ENCODE results near the gene ASCC3. TPM values are rescaled to one million over a fixed set of nuclear protein-coding genes. Genes with fewer than 3 reads are reported as not detected.

ASCC3 gene
- total RNA-seq, 1 experiment from 2014 or later, result 40.5 TPM

DNA sequence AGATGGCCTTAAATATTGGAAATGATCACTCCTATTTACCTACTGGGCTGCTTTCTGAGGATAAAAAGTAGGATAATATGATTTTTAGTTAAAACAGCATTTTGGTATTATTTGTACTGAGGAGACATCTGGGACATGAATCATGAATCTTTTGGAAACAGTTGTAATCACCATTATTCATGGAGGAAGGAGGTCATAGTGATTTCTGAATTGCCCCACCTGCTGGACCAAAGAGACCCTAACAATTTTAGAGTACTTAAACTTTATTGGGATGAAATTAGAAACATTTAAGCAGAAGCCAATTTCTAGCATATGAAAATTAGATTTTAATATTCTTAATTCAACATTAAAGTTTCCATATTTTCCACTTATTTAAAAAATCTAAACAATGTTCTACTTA is 308.0 kb downstream of the ASCC3 start:
- POLR2A ChIA-PET, result no interaction called here
- Histone ChIP-seq H3K27me3 (ENCODE audit: insufficient read depth, low read length) (no peaks in the 10 kb centered on the region), H2AFZ (ENCODE audit: low read depth, low read length, poor library complexity, severe bottlenecking) (no peak overlapping the region), H3K9me3 (ENCODE audit: control insufficient read depth in 1 of 2, insufficient read depth in 1 of 2, low read depth in 1 of 2, low read length in 2 of 2) (no peaks in the 10 kb centered on the region), H3K9ac (ENCODE audit: low read length) (no peak overlapping the region), H3K9me2 (ENCODE audit: insufficient read depth) (no peaks in the 10 kb centered on the region), H3K27ac (ENCODE audit: low read depth, low read length) (no peak overlapping the region), H3K4me3 (replicated peaks in 1 of 2; ENCODE audit: low read depth in 1 of 2, low read length in 2 of 2) (no peak overlapping the region), H3K4me1 (ENCODE audit: control insufficient read depth in 1 of 2, insufficient read depth in 2 of 2, low read length in 2 of 2) (no peaks in the 10 kb centered on the region), H3K36me3 (ENCODE audit: control insufficient read depth in 1 of 2, insufficient read depth in 2 of 2, low read length in 2 of 2) (0 out of 4 replicates have a peak, but pooled peaks cover 0 to 4% of the 10 kb centered on the region in 2 experiments), H4K20me1 (ENCODE audit: insufficient read depth) (no peaks in the 10 kb centered on the region), H3K79me2 (ENCODE audit: insufficient read depth, low read length) (no peaks in the 10 kb centered on the region), H3K4me2 (ENCODE audit: low read length) (no peak overlapping the region)
- DNase-seq (ENCODE audit: low read depth, low spot score) (peak; percentile 16), ATAC-seq (no peak)
- TF ChIP-seq CTCF (IDR thresholded peaks at IDR 0.05 in 2 of 3, conservative IDR thresholded peaks at IDR 0.05 in 1 of 3; ENCODE audit: borderline replicate concordance in 1 of 3, insufficient read depth in 1 of 3, low read depth in 2 of 3, low read length in 2 of 3), result peak; percentile 14 to 47 (median 43); a peak in 3 of 6 replicates
- no peak for TF ChIP-seq JUND (IDR thresholded peaks at IDR 0.05)
- TF ChIP-seq RAD21 (IDR thresholded peaks at IDR 0.05; ENCODE audit: low read depth), result 0 out of 2 replicates have a peak, but pooled peaks have one; percentile 31
- no TSS peak for BruUV-seq (replicated peaks)
- intact Hi-C loops (cut with micrococcal nuclease), result loop anchor here (1.0 kb wide), 1 partner anchor 457 kb away; no protein-coding TSS in a partner anchor
- RAD21 ChIA-PET (ENCODE audit: low non-redundant PET in 1 of 2, low total read pairs in 2 of 2, uncharacterized antibody in 2 of 2, unreplicated experiment in 2 of 2), result no interaction called here
- CTCF ChIA-PET, result interaction anchor here (0.6 kb wide), 1 partner anchor 275 kb away, joined by 3 read pairs; no protein-coding TSS in a partner anchor

DNA sequence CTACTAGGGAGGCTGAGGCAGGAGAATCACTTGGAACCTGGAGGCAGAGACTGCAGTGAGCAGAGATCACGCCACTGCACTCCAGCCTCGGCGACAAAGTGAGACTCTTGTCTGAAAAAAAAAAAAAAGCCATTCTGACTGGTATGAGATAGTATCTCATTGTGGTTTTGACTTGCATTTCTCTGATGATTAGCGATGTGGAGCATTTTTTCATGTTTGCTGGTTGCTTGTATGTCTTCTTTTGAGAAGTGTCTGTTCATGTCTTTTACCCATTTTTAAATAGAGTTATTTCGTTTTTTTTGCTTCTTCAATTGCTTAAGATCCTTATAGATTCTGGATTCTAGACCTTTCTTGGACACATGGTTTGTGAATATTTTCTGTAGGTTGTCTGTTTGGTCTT is 312.9 kb downstream of the ASCC3 start:
- no peak for DNase-seq (ENCODE audit: low read depth, low spot score)
- Histone ChIP-seq H3K4me1 (ENCODE audit: control insufficient read depth in 1 of 2, insufficient read depth in 2 of 2, low read length in 2 of 2) (no peaks in the 10 kb centered on the region), H3K36me3 (ENCODE audit: control insufficient read depth in 1 of 2, insufficient read depth in 2 of 2, low read length in 2 of 2) (0 out of 4 replicates have a peak, but pooled peaks cover 0 to 4% of the 10 kb centered on the region in 2 experiments), H3K27me3 (ENCODE audit: insufficient read depth, low read length) (no peaks in the 10 kb centered on the region), H3K9ac (ENCODE audit: low read length) (no peak overlapping the region), H3K9me2 (ENCODE audit: insufficient read depth) (no peaks in the 10 kb centered on the region), H3K4me2 (ENCODE audit: low read length) (no peak overlapping the region), H3K9me3 (ENCODE audit: control insufficient read depth in 1 of 2, insufficient read depth in 1 of 2, low read depth in 1 of 2, low read length in 2 of 2) (no peaks in the 10 kb centered on the region), H3K4me3 (replicated peaks in 1 of 2; ENCODE audit: low read depth in 1 of 2, low read length in 2 of 2) (no peak overlapping the region), H3K79me2 (ENCODE audit: insufficient read depth, low read length) (no peaks in the 10 kb centered on the region), H3K27ac (ENCODE audit: low read depth, low read length) (no peak overlapping the region), H2AFZ (ENCODE audit: low read depth, low read length, poor library complexity, severe bottlenecking) (no peak overlapping the region), H4K20me1 (ENCODE audit: insufficient read depth) (no peaks in the 10 kb centered on the region)
- ChIA-PET RAD21 (ENCODE audit: low non-redundant PET in 1 of 2, low total read pairs in 2 of 2, uncharacterized antibody in 2 of 2, unreplicated experiment in 2 of 2) (no interaction called here), POLR2A (no interaction called here), CTCF (no interaction called here)
- ATAC-seq, result no peak
- BruUV-seq (replicated peaks), result no TSS peak
- intact Hi-C loops (cut with micrococcal nuclease), result no loop called here
- TF ChIP-seq SIN3A (IDR thresholded peaks at IDR 0.05; ENCODE audit: low read depth) (no peak), EZH2phosphoT487 (IDR thresholded peaks at IDR 0.05; ENCODE audit: borderline replicate concordance) (no peak), ZNF274 (IDR thresholded peaks at IDR 0.05; ENCODE audit: low read depth, low read length) (no peak), ATF3 (IDR thresholded peaks at IDR 0.05) (no peak), TCF7L2 (IDR thresholded peaks at IDR 0.05; ENCODE audit: borderline replicate concordance, extremely low read depth, insufficient read depth, insufficient read length) (no peak), SRF (IDR thresholded peaks at IDR 0.05; ENCODE audit: low read depth) (no peak), CTCF (IDR thresholded peaks at IDR 0.05 in 2 of 3, conservative IDR thresholded peaks at IDR 0.05 in 1 of 3; ENCODE audit: borderline replicate concordance in 1 of 3, insufficient read depth in 1 of 3, low read depth in 2 of 3, low read length in 2 of 3) (no peak), CEBPB (IDR thresholded peaks at IDR 0.05; ENCODE audit: low read depth) (no peak), MAX (IDR thresholded peaks at IDR 0.05) (no peak), ELF1 (IDR thresholded peaks at IDR 0.05; ENCODE audit: borderline replicate concordance, low read depth) (no peak), ZFX (IDR thresholded peaks at IDR 0.05) (no peak), EGR1 (IDR thresholded peaks at IDR 0.05; ENCODE audit: low read depth) (no peak)

All from HCT116 (cell line).